Coronary artery (tissue), 2 donors: ENCODE measurements around the gene DLGAP3.

Experiments
- DNase-seq: peaks from one replicate; pipeline ENCODE4 v3.0.0-alpha.2; 2017; ENCODE audit warnings: low spot score
- H3K27ac ChIP-seq, 2 donors: fragments of 200-600 bp; sonication (generic); one replicate each; pipeline ENCODE4 v1.5.1; 2016 to 2019
- H3K4me3 ChIP-seq: fragments of 200-600 bp; sonication (generic); 2 replicates; pipeline ENCODE4 v1.5.1; 2016; ENCODE audit warnings: mild to moderate bottlenecking, moderate library complexity
- TF ChIP-seq, protein P1 (sequence below): fragments of 200-600 bp; sonication (generic); IDR thresholded peaks from one replicate; pipeline ENCODE4 v1.5.1; 2019; ENCODE audit warnings: antibody characterized with exemption

The DLGAP3 gene

DNA sequence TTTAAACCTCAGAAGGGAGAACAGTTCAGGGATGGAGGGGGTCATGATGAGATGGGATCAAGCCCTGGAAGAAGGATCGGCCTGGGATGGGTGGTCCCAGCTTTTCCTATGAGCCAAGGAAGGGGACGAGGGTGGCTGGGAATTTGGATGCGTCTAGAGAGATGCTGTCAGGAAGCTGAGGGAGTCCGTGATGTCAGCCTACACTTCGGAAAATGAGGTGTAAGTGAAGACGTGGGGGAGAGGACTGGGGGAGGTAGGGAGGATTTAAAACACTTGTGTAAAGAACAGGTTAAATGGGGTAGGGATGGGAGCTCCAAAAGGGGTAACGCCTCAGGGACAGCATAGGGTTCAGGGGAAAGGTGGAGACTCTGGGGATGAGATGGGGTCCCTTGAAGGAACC is 27.5 kb downstream of the DLGAP3 start:
- no peak overlapping the region for H3K27ac ChIP-seq
- DNase-seq, result peak; percentile 19
- TF ChIP-seq, protein P1, sequence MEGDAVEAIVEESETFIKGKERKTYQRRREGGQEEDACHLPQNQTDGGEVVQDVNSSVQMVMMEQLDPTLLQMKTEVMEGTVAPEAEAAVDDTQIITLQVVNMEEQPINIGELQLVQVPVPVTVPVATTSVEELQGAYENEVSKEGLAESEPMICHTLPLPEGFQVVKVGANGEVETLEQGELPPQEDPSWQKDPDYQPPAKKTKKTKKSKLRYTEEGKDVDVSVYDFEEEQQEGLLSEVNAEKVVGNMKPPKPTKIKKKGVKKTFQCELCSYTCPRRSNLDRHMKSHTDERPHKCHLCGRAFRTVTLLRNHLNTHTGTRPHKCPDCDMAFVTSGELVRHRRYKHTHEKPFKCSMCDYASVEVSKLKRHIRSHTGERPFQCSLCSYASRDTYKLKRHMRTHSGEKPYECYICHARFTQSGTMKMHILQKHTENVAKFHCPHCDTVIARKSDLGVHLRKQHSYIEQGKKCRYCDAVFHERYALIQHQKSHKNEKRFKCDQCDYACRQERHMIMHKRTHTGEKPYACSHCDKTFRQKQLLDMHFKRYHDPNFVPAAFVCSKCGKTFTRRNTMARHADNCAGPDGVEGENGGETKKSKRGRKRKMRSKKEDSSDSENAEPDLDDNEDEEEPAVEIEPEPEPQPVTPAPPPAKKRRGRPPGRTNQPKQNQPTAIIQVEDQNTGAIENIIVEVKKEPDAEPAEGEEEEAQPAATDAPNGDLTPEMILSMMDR, result no peak
- no peak overlapping the region for H3K4me3 ChIP-seq

DNA sequence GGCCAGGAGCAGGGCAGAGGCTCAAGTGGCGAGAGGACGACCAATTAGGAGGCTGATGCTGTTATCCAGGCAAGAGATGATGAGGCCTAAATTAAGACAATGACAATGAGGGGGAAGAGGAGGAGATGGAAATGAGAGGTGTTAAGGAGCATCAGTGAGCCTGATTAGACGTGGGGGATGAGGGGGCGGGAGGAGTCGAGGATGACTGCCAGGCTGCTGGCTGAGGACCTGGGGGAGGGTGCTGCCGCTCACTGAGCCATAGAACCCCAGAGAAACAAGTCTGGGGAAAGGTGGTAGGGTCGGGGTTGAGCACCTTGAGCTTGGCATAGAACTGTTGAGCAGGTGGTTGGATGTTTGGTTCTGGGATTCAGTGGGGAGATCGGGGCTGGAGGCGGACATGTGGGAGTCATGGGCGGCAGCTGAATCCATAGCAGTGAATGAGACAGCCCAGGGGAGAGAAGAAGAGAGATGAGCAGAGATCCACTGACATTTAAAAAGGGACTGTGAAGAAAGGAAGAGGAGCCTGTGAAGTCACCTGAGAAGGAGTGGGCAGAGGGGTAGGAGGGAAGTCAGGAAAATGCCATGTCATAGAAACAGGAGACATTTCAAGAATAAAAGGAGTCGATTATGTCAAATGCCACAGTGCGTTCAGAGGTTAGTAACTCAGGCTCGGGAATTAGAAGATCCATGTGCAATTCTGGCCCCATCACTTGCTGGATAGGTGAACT is 28.5 kb downstream of the DLGAP3 start:
- Histone ChIP-seq H3K27ac (no peak overlapping the region), H3K4me3 (no peak overlapping the region)
- TF ChIP-seq, protein P1, result no peak
- DNase-seq, result peak; percentile 53

DNA sequence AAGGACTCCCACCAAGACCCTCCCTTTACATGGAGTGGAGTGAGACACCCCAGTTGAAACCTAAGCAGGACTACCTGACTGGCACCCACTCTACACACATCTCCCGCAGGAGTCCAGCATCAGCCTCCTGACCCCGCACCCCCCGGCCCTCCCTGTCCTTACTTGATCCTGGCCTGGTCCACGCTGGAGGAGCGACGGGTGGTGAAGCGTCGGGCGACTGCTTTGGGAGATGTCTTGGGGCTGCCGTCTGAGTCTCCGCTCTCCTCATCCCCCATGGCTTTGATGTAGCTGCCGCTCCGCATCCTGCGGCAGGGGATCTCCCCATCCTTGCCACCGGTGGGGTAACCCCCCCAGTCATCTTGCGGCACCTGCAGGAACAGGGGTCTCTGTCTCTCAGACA is 29.5 kb downstream of the DLGAP3 start:
- peak; percentile 69 for DNase-seq
- Histone ChIP-seq H3K27ac (no peak overlapping the region), H3K4me3 (no peak overlapping the region)
- TF ChIP-seq, protein P1, result no peak

DNA sequence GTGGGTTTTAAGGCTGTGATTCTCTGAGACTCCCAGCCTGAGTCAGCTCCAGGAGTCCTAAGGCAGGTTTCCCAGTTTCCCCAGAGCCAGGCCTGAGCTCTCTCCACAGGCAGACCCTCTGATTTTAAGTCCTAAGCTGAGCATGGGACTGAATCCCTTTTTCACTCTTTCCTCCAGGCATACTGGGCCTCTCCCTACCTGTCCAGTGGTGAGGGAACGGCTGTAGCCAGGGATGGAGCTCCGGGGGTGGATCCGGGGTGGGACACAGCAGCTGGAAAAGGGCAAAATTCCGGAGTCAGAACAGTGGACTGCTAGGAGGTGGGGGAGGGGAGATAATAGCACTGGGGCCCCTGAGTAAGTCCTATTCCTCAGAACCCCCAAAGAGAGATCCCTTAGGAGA is 30.0 kb downstream of the DLGAP3 start:
- TF ChIP-seq, protein P1, result no peak
- Histone ChIP-seq H3K27ac (no peak overlapping the region), H3K4me3 (no peak overlapping the region)
- peak; percentile 58 for DNase-seq

DNA sequence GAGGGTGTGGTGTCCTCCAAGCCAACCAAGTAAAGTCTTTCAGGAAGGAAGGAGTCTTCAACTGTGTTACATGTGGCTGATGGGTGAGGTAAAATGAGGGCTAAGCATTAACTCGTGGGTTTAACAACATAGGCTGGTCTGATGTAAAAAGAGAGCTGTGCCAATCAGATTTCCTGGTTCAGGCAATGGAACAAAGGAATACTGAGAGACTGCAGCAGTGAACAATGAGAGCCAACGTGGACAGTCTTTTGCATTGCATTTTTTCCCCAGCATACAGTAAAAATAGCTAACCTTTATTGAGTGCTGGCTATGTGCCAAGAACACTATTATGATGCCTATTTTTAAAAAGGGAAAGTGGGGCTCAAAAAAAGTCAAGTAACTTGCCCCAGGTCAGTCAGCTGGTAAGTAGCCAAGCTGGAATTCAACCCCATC is 31.1 kb downstream of the DLGAP3 start:
- DNase-seq, result no peak
- H3K4me3 ChIP-seq, result no peak overlapping the region
- TF ChIP-seq, protein P1, result no peak
- H3K27ac ChIP-seq, result no peak overlapping the region

DNA sequence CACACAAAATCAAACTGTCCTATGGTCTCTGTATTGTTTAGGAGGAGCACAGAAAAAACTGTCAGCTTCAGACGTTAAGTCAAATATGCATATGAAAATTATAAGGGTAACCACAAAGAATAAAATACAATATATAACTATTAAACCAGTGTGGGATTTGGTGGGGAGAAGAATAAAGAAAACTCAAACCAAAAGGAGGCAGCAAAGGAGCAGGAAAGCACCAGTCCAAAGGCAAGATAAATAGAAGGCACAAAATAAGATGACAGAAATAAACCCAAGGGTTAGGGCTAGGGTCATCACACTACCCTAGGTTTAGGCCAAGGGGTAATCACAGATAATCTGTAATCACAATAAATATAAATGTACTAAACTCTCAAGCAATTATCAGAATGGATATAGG is 32.8 kb downstream of the DLGAP3 start:
- TF ChIP-seq, protein P1, result no peak
- no peak for DNase-seq
- Histone ChIP-seq H3K27ac (no peak overlapping the region), H3K4me3 (no peak overlapping the region)

DNA sequence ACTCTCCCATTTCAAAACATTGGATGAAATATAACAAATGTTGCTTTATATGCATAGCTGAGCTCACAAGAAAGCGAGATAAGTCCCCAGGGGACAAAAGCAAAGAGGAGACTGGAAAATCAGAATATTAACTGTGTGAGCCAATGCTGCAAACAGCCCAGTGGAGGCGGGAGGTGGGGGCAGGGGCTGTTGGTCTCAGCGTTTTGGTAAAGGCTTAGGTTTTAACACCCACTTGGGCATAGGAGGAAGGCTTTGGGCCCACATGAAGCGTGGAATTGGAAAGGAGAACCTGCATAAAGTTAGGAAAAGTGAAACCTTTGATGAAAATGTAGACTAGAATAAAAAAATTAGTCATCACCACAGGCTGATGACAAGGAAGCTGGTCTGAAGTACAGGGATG is 39.7 kb downstream of the DLGAP3 start:
- Histone ChIP-seq H3K27ac (no peak overlapping the region), H3K4me3 (no peak overlapping the region)
- TF ChIP-seq, protein P1, result no peak
- peak; percentile 22 for DNase-seq
